H4 (cell line): ENCODE results near the gene MAGEB3. TPM values are rescaled to one million over a fixed set of nuclear protein-coding genes. Genes with fewer than 3 reads are reported as not detected.

Source experiments
- DNase-seq: peaks from one replicate; pipeline ENCODE4 v3.0.0-alpha.2; 2015; ENCODE audit warnings: low spot score
- total RNA-seq: library from RNA; depleted of rRNA; stranded (reverse); fragments of >200 nt; shearing (Covaris generic); gene quantifications from 2 replicates; pipeline ENCODE4 v1.2.3, GENCODE V29; 2014; rRNA removed

Gene MAGEB3
- total RNA-seq, 1 experiment from 2014 or later = not detected

- DNase-seq = no peak
These were observed 50.0 kb downstream of the MAGEB3 start for GRCh38 chrX:30280428-30280827.

DNA sequence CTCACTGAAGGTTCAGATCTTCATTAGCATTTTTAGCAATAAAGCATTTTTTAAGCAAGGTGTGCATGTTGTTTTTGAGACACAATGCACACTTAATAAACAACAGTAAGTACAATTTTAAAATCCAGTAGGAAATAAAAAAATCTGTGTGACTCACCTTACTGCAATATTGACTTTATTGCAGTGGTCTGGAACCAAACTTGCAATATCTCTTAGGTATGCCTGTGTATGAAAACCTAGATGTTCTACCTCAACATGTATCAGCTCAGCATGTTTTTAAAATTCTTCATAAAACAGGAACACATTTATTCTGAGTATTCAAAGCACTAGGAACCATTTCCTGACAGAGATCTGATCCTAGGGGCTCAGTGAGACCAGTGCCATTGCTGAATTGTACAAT is 52.1 kb downstream of the MAGEB3 start:
- DNase-seq = no peak

- peak; percentile 89 for DNase-seq
These were observed 53.2 kb downstream of the MAGEB3 start for GRCh38 chrX:30283456-30284200.

Other genes with a start within 250 kb of the MAGEB3 start
- 0.46 and 1.5 TPM in 2 replicates for gene MAGEB2, start 15.1 kb upstream of the MAGEB3 start, total RNA-seq
- not detected in 2 replicates for gene MAGEB4, start 11.3 kb downstream of the MAGEB3 start, total RNA-seq
- gene MAGEB1, start 16.5 kb downstream of the MAGEB3 start, total RNA-seq = not detected in 2 replicates
- gene NR0B1, start 78.7 kb downstream of the MAGEB3 start, total RNA-seq = not detected in 2 replicates